ENCODE data around the gene ZACN.
A peak's percentile ranks its signal among the peaks of the same experiment; 100 is the strongest.

The ZACN gene

GRCh38 chr17:76082326-76083251 is 3.6 kb downstream of the ZACN start:
- DNase-seq, result no peak

DNA sequence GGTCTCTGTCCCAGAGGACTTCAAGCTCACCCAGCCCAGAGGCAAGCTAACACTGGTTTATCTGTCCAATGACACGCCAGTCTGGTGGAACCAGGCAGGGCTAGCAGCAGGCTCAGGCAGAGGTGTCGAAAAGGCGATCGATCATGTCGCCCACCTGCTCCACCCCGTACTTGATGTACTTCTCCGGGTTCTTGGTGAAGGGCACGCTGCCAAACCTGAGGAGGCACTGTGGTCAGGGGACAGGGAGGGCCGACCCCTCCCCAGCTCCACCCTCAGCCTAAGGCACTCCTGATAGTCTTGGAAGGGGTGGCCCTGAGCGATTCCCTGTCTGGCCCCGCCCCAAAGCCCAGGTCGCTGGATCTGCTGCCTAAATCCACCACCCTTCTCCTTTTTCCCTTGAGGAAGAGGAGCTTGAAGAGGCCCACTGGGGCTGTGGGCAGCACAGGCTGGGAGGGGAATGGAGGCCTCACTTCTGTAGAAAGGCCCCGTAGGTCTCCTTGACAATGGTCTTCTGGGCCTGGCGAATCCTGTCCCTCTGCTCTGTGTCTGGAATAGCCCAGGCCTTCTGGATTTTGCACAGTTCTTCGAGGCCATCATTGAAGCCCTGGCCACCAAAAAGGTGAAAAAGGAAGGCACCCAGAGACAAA is 4.7 kb downstream of the ZACN start:
- no peak for DNase-seq

GRCh38 chr17:76085066-76085730 is 6.2 kb downstream of the ZACN start:
- DNase-seq, result no peak

GRCh38 chr17:76085731-76086366 is 6.9 kb downstream of the ZACN start:
- no peak for DNase-seq

GRCh38 chr17:76086384-76086783 is 7.4 kb downstream of the ZACN start:
- no peak for DNase-seq

DNA sequence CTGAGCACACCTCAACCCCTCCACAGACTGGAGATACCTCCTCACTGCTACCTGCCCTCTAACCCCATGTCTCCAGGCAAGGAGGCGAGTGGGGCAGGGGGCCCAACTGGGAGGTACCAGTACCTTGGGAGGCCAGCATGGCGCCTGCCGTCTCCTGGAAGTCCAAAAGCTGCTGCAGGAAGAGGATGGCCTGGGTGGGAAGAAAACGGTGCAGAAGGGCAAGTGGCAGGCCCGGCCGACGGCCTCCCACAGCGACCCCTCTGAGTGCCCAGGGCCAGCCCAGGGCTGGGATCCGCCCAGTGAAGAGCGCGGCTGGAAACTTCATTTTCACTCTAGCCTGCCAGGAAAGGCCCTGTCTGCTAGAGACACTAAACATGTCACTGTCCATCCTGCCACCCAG is 8.5 kb downstream of the ZACN start:
- no peak for DNase-seq

DNA sequence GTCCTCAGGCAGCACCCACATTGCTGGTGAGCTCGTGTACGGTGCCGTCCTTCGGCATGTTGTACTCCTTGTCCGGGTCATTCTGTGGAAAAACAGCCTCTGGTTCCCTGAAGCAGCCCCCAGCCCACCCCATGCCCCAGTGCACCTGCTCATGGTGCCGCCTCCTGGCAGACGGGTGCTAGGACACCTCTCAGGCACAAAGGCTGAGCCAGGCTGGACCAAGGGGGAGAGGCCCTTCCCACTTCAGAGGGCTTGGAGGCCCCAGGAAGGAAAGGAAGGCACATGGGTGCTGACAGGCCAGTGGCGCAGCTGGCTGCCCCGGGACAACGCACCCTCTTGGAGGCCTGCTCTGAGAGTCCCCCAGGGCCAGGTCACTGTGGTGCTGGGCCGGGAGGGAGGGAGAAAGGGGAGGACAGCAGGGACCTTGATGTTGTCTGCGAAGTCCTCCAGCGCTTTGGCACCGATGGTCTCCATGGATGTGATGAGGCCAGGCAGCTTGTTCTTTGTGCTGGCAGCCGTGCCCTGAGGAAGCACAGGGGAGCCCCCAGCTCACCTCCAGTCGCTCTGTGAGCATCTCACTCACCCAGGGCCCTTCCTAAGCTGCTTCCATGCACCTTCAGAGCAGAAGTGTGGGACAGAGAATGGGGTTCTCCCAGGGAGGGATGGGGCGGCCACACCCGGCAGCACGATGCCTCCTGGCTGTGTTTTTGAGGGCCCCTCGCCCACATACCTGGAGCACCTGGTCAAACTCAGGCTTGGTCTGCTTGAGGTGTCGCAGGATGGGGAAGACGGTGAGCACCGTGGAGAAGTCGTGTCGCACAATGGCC is 9.3 kb downstream of the ZACN start:
- no peak for DNase-seq

GRCh38 chr17:76088868-76089576 is 10.0 kb downstream of the ZACN start:
- no peak for DNase-seq

DNA sequence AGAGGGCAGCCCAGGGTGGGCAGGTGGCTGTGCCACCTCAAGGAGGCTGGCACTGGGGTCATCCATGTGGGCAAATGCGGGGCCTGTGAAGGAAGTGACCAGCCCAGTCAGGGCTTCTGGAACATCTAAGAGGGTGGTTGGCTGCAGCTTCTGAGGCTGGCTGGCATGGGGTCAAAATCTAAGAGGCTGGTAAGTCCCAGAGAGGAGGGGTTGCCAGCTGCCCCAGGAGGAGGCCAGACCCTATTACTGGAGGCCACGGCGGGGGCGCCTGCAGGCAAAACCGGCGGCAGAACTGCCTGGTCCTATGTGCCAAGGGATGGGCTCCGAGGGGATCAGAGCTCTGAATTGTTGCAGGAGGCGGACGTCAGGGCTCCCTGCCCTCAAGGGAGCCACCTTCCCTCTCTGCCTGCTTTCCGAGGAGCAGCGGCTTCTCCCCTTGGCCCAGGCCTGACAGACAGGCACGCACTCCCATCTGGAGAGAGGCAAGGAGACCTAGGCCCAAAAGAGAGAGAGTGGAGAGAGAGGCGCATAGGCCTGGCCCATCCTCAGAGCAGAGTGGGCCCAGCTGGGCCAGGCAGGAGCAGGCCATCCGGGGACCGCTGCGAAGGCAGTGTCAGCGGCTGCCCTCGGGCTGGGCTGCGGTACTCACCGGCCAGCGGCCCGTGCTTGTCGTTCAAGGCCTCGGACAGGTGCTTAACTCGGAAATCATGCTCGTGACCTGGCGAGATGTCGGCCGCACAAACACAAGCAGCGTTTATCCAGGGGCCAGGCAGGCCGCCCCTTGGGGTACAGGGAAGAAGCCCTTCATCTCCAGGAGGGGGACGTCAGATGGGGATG is 10.9 kb downstream of the ZACN start:
- DNase-seq, result no peak

GRCh38 chr17:76090517-76091129 is 11.6 kb downstream of the ZACN start:
- no peak for DNase-seq

DNA sequence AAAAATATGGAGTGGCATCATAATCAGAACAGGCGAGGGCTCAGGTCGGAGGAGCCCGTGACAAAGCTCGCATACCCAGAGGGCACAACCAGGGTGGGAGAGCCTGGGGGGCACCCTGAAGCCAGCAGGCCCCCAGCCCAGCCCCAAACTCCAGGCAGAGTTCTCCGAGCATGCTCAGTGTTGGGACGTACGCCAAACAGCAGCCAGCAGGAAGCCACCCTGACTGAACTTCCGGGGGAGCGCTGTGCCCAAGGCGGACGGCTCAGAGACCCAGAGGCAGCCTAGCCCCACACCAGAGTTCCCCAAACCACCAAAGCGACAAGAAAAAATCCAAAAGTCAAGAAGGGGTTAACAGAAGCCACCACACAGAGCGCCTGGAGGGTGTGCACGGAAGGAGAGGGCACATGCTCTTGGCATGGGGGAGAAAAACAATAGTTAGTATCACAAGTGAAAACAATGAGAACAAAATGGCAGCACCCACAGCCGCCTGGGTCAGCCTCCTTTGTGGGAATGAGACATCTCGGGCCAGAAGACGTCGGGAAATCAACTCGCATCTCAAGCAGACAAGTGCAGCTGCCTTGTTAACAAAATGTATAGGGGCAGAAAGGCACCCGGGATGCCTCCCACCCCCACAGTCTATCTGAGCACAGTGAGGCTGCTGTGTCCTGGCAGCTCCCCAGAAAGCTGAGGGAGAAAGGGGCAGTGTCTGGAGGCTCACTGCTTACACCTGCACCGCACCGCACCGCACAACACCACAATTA is 12.7 kb downstream of the ZACN start:
- DNase-seq, result no peak

DNA sequence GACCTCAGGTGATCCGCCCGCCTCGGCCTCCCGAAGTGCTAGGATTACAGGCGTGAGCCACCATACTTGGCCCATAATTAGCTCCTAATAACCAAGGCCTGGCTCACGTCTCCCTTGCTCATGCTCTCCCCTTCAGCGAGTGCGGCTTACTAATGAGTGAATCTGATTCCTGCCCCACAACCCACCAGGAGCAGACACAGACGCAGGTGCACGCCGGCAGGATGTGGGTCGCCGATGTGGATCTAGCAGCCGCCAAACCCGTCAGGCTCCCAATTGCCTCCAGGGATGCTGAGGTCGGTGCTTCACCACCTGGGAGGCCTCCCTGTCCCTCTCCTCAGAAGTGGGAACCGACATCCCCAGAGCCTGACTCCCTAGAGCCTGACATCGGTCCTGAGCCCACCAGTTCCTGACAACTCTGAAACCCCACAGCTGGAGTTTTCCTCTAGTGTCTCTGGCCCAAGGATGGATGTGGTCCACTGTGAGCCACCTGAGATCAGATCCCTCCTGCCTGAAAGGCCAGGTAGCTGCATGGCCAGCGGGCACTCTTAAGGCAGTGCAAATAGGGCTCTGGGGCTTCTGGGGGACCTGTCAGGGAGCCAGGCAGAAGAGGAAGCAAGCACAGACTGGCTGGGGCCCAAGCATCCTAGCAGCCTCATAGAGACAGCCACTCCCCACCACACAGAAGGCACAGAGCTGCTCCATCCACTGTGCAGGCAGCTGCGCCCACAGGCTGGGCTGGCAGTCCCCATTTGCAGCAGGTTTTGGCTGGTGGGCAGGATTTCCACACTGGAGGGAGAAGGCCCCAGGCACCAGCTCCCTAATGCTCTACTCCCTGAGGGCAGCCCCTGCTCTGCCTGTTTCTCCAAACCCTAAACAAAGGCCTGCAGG is 13.8 kb downstream of the ZACN start:
- DNase-seq, result no peak

DNA sequence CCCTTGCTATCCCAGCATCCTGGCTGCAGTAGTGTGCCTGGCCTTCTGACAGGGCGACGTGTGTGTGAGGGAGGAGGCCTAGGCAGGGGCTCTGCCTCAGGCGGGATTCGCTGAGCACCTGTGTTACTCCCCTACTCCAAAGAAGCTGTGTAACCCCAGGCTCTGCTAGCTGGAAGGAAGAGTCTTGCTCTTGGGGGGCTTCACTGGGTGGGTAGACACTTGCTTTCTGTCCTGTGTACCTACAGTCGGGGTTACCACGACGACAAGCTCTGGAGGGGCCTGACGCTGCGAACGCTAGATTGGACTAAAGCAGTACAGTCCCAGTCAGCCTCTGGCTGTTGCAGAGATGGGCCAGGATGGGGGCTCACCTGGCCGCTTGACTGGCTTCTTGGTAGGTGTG is 15.1 kb downstream of the ZACN start:
- no peak for DNase-seq

GRCh38 chr17:76095943-76096342 is 17.0 kb downstream of the ZACN start:
- DNase-seq, result no peak

DNA sequence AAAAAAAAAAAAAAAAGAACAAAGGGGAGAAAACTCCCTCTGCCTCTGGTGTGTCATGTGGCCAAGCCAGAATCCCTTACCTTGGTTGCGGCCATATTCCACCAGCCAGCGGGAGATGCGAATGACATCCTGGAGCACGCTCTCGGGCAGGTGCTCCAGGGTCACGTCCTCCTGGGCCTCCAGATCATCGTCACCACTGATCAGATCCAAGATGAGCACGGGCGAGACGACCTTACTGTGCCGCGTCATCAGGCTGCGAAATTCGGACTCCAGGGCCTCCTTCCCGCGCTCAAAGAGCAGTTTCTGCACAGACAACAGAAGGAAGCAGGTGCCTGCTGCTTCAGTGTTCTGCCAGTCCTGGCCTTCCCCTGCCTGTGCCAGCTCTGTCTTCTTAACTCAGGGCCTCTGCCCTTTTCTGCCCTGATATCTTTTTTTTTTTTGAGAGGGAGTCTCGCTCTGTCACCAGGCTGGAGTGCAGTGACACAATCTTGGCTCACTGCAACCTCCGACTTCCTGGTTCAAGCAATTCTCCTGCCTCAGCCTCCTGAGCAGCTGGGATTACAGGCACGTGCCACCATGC is 18.8 kb downstream of the ZACN start:
- DNase-seq, result no peak

GRCh38 chr17:76102944-76103273 is 23.9 kb downstream of the ZACN start:
- no peak for DNase-seq

DNA sequence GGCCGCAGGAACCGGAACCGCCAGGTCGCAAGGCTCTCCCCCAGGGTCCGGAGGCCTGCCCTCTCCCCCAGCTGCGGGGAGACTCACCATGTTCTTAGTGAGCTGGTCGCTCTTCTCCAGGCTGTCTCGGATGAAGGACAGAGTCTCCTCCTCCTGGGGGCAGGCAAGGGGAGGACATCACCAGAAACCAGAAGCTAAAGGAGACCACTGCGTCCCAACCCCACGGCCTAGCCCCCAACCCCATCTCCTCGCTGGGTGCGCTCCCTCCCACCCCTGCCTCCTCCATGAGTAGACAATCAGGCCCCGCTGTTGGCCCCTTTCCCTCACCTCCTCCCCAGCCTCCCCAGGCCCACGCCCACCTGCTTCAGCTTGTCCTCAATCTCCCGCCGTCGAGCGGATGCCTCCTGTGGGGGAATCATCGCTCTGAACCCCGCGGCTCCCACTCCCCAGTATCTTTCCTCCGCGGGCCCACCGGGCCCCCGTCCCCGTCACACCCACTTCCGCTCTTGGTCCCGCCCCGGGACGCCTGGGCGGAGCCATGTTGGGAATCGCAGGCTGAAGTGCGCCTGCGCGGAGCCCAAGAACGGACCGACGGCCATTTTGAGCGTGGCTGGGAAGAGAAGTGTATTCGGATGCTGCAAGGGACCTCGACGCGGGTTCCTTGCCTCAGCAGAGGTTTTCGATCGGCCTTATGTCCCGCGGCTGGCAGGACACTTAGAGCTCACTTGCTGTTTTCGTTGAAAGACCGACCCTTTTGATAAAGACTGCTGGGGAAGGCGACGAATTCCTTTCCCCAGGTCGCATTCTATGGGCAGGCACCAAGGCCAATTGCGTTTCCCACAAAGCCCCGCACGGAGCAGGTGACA is 24.5 kb downstream of the ZACN start, which contains the start of gene EXOC7:
TSS of gene EXOC7 (minus strand) at position 514 of the 866 bp plus-strand sequence. CDS start at position 419, 95 bp downstream.
- peak; percentile 75 for DNase-seq

Measured in NCI-H226 (cell line).